Tibial nerve (tissue), 4 donors: Measurements from ENCODE around the gene HOXC10. TPM values are rescaled to one million over a fixed set of nuclear protein-coding genes. Genes with fewer than 3 reads are reported as not detected.
A peak's percentile ranks its signal among the peaks of the same experiment; 100 is the strongest.

ENCODE experiments used
- DNase-seq, 2 donors: peaks; one replicate each; pipeline ENCODE4 v3.0.0-alpha.2; 2019; ENCODE audit warnings: low spot score in 2 of 2
- H3K27ac ChIP-seq, 4 donors: fragments of 200-600 bp; sonication (generic) in 3 of 4; one replicate each; pipeline ENCODE4 v1.5.1; 2017 to 2019; ENCODE audit warnings: mild to moderate bottlenecking in 1 of 4
- H3K27me3 ChIP-seq, 2 donors: fragments of 200-600 bp; sonication (generic) in 1 of 2; one replicate each; pipeline versions ENCODE4 v1.5.1 to v1.6.0; 2017 to 2019
- H3K36me3 ChIP-seq, 3 donors: fragments of 200-600 bp; sonication (generic); one replicate each; pipeline ENCODE4 v1.5.1; 2018 to 2019
- H3K4me1 ChIP-seq, 4 donors: fragments of 200-600 bp; sonication (generic) in 3 of 4; one replicate each; pipeline ENCODE4 v1.5.1; 2017 to 2019
- H3K4me3 ChIP-seq, 4 donors: fragments of 200-600 bp; sonication (generic) in 3 of 4; one replicate each; pipeline ENCODE4 v1.5.1; 2017 to 2019; ENCODE audit warnings: mild to moderate bottlenecking in 1 of 4, moderate library complexity in 1 of 4
- H3K9me3 ChIP-seq, 4 donors: fragments of 200-600 bp; sonication (generic) in 3 of 4; one replicate each; pipeline ENCODE4 v1.5.1; 2017 to 2019
- EP300 ChIP-seq, 2 donors: sonication (generic); formaldehyde crosslinking; IDR thresholded peaks; one replicate each; pipeline ENCODE4 v1.6.1; 2017; ENCODE audit warnings: antibody characterized with exemption in 2 of 2, mild to moderate bottlenecking in 1 of 2
- POLR2A ChIP-seq, 2 donors: fragments of 450-650 bp; IDR thresholded peaks; one replicate each; pipeline ENCODE4 v1.6.1; 2017; ENCODE audit warnings: antibody characterized with exemption in 2 of 2, mild to moderate bottlenecking in 2 of 2, moderate library complexity in 2 of 2
- WGBS, 2 donors: methylation state at CpG; one replicate each; pipeline ENCODE4 v1.1.5; 2018; 5-methylcytosine and 5-hydroxymethylcytosine counted together
- total RNA-seq, 4 donors: library from RNA; depleted of rRNA; stranded (reverse); fragments of >200 nt; gene quantifications; one replicate each; pipeline ENCODE4 v1.1.0, GENCODE V29; 2016
- TF ChIP-seq, protein P1 (sequence below), 5 experiments: fragments of 200-600 bp in 3 of 5; fragments of 450-650 bp in 2 of 5; sonication (generic) in 3 of 5; IDR thresholded peaks; one replicate each; pipeline ENCODE4 v1.5.1; 2016 to 2019; ENCODE audit warnings: antibody characterized with exemption in 5 of 5, mild to moderate bottlenecking in 3 of 5, moderate library complexity in 2 of 5

HOXC10 gene
- total RNA-seq, 4 donors from 2014 or later = 1.7 to 6.1 (median 2.5) TPM

DNA sequence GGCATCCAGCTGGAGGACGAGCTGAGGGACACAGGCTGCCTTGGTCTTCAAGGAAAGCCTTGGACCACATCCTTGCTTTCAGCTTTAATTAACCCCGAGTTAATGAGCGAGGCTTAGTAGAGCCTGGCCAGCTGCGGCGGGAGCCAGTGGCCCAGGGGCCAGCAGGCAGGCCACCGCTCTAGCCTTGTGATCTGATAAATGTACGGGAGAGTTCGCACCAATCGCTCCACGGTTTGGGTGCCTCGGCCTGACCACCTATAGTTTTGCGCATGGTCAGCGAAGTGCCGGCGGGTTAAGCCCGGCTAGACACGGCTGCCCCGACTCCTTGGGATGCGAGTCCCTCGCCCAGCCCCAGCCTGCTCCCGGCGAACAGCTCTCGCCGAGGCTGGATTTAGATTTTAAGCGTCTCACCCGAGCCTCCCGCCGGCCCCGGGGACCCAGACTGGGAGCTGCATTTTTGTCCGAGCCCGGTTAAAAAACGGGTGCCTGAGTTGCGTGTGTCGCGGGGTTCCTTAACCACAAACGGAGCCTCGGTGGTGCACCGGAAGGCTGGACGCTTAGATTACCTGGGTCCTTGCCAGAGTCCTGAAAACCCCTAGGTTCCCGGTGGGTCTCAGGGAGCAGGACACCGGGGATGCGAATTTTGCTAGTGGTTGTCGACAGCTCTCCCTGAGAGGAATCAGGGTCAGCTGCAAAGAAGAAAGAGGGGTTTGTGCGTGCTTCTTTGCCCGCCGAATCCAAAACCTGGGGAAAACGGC is 33.2 kb upstream of the HOXC10 start:
- Histone ChIP-seq H3K4me3 (no peak overlapping the region), H3K36me3 (no peaks in the 10 kb centered on the region), H3K9me3 (no peaks in the 10 kb centered on the region), H3K4me1 (peaks cover 0 to 47% (median 1%) of the 10 kb centered on the region in 4 donors), H3K27me3 (peaks cover 19 to 99% of the 10 kb centered on the region in 2 donors), H3K27ac (no peak overlapping the region)
- whole genome bisulfite sequencing, 2 donors = 20 to 23% methylated on average over 11 to 21 of the region's 47 CpGs
- no peak for DNase-seq
- TF ChIP-seq EP300 (IDR thresholded peaks at IDR 0.05) (no peak), POLR2A (IDR thresholded peaks at IDR 0.05) (no peak)
- TF ChIP-seq, protein P1, sequence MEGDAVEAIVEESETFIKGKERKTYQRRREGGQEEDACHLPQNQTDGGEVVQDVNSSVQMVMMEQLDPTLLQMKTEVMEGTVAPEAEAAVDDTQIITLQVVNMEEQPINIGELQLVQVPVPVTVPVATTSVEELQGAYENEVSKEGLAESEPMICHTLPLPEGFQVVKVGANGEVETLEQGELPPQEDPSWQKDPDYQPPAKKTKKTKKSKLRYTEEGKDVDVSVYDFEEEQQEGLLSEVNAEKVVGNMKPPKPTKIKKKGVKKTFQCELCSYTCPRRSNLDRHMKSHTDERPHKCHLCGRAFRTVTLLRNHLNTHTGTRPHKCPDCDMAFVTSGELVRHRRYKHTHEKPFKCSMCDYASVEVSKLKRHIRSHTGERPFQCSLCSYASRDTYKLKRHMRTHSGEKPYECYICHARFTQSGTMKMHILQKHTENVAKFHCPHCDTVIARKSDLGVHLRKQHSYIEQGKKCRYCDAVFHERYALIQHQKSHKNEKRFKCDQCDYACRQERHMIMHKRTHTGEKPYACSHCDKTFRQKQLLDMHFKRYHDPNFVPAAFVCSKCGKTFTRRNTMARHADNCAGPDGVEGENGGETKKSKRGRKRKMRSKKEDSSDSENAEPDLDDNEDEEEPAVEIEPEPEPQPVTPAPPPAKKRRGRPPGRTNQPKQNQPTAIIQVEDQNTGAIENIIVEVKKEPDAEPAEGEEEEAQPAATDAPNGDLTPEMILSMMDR (IDR thresholded peaks at IDR 0.05) = no peak

DNA sequence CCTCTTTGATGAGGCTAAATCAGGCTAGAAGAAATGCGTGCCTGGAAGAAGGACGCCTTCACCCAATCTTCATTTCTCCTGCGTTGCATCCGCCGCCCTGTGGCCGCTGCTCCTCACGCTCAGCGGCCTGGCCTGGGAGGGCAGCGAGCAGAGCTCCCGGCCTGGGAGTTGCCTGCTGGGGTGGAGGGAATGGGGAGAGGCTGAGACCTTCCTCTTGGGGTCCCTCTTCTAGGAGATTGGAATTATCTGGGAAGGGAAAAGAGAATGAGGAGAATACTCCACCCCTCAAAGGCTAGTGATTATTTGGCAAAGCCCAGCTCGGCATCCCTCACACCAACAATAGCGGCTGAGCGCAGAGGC is 32.6 kb upstream of the HOXC10 start:
- H3K36me3 ChIP-seq = no peaks in the 10 kb centered on the region
- no peak overlapping the region for H3K4me3 ChIP-seq
- no peak for DNase-seq
- 33 to 44% methylated on average over 13 of the region's 13 CpGs for WGBS, 2 donors
- TF ChIP-seq, protein P1 (IDR thresholded peaks at IDR 0.05) = no peak
- TF ChIP-seq POLR2A (IDR thresholded peaks at IDR 0.05) (no peak), EP300 (IDR thresholded peaks at IDR 0.05) (no peak)
- no peaks in the 10 kb centered on the region for H3K9me3 ChIP-seq
- H3K27me3 ChIP-seq = peaks cover 19 to 99% of the 10 kb centered on the region in 2 donors
- peaks cover 0 to 47% (median 1%) of the 10 kb centered on the region in 4 donors for H3K4me1 ChIP-seq
- H3K27ac ChIP-seq = no peak overlapping the region

DNA sequence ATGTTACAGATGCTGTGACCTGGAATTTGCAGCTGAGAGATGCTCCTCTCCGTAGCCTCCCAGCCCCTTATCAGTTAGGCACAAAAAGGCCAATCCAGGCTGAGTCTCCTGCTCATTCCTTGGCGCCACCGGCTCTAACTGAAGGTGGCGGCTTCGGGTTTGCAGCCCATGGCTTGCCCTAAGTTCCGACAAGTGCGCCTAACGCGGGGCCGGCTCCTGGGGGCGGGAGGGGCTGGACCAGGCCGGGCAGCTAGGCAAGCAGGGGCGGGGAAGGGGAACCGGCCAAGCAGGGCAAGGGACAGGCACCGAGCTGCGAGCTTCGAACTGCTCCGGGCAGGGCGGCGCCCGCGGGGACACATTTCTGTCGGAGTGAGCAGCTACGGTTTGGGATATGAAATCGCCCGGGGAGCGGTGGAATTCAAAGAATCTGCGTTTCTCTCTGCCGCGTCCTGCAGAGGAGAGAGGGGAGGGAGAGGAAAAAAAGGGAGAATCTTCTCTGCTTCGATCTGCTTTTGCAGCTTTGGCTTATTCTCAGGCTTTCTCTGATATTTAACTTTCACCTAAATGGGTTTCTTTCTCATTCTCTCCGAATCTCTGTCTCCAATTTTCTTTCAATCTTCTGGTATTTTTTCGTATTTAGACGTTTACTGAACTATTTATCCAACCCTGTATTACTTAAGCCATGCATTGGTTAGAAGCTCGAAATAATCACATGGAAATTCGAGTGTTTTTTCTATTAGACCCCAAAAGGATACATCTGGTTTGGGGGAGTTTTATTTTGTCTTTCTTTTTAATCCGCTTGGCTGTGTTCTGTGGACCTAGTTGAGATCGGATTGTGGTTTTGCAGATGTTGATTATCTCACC is 31.8 kb upstream of the HOXC10 start:
- WGBS, 2 donors = 14 to 16% methylated on average over 36 to 37 of the region's 38 CpGs
- H3K27ac ChIP-seq = no peak overlapping the region
- TF ChIP-seq EP300 (IDR thresholded peaks at IDR 0.05) = peak in 1 of 2 donors; percentile 9
- TF ChIP-seq, protein P1 (IDR thresholded peaks at IDR 0.05) = no peak
- peaks cover 0 to 47% (median 1%) of the 10 kb centered on the region in 4 donors for H3K4me1 ChIP-seq
- no peaks in the 10 kb centered on the region for H3K9me3 ChIP-seq
- H3K4me3 ChIP-seq = no peak overlapping the region
- no peak for DNase-seq
- no peaks in the 10 kb centered on the region for H3K36me3 ChIP-seq
- H3K27me3 ChIP-seq = peaks cover 19 to 99% of the 10 kb centered on the region in 2 donors

DNA sequence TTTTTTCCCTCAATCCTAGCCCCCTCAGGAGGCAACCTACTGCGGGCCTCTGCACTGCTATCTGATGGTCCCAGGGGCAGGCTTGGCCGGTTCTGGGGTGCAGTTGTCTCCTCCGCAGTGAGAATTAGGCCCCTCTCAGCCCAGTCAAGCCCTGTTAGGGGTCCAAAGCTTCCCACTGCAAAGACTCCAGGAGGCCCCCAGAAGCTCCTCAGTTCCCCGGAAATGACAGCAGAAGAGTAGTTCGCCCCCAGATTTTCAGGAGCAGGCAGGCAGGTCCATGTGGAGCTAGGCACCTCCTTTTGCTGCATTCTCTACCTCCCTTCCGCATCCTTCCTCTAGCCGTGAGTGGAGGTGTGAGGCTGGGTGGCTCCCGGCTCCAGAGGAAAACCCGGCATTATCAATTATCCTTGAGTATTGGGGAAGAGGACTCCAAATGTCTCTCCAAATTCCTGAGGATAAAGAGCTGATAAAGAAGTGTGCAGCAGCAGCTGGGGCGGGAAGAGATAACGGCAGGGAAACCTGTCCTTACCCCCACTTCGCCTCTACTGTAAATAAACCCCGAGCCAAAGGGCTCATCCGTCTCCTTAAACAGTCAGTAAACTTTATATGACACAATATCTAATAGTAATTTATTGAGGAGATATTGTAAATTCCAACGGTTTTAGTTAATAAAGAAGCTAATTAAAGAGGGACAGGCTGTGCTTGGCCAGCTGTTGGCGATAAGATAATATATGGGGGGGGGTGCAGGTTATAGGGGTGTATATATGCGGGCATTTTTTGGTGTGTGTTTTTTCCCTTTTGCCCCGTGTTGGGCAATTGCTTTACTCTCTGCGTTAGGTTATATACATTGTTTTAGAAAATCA is 30.9 kb upstream of the HOXC10 start:
- Histone ChIP-seq H3K4me3 (no peak overlapping the region), H3K27ac (no peak overlapping the region), H3K4me1 (peaks cover 0 to 47% (median 1%) of the 10 kb centered on the region in 4 donors), H3K27me3 (peaks cover 19 to 99% of the 10 kb centered on the region in 2 donors), H3K36me3 (no peaks in the 10 kb centered on the region), H3K9me3 (no peaks in the 10 kb centered on the region)
- WGBS, 2 donors = 16% methylated on average over 19 of the region's 19 CpGs
- DNase-seq = no peak
- TF ChIP-seq POLR2A (IDR thresholded peaks at IDR 0.05) = no peak
- TF ChIP-seq EP300 (IDR thresholded peaks at IDR 0.05) = no peak
- TF ChIP-seq, protein P1 (IDR thresholded peaks at IDR 0.05) = no peak
